Lower lobe of right lung (tissue), 2 donors: ENCODE results near the gene ADAM19. TPM values are rescaled to one million over a fixed set of nuclear protein-coding genes. Genes with fewer than 3 reads are reported as not detected.

Source experiments
- ATAC-seq, 2 donors: fragments of 200-7000 bp; cut with Tn5 transposase; one replicate each; pipeline ENCODE4 v1.9.1; 2020 to 2022; ENCODE audit warnings: mild to moderate bottlenecking in 2 of 2, moderate library complexity in 2 of 2
- DNase-seq: peaks from one replicate; pipeline ENCODE4 v3.0.0-alpha.2; 2020
- H3K27ac ChIP-seq: fragments of 200-600 bp; one replicate; pipeline ENCODE4 v1.8.0; 2022
- H3K27me3 ChIP-seq: fragments of 200-600 bp; one replicate; pipeline ENCODE4 v1.8.0; 2022; ENCODE audit warnings: low read depth
- H3K36me3 ChIP-seq: fragments of 200-600 bp; one replicate; pipeline ENCODE4 v1.8.0; 2022; ENCODE audit warnings: mild to moderate bottlenecking
- H3K4me1 ChIP-seq: fragments of 200-600 bp; one replicate; pipeline ENCODE4 v1.8.0; 2022
- H3K4me3 ChIP-seq: fragments of 200-600 bp; one replicate; pipeline ENCODE4 v1.8.0; 2022; ENCODE audit warnings: mild to moderate bottlenecking
- H3K9me3 ChIP-seq: fragments of 200-600 bp; one replicate; pipeline ENCODE4 v1.8.0; 2022
- intact Hi-C: fragments of 100-400 bp; cut with DNase I; formaldehyde crosslinking; loops from one replicate; pipeline ENCODE4 v1.11.0; 2022
- total RNA-seq: library from RNA; stranded (reverse); fragmentation: NEBNext Ultra II Directional; extraction: Animal tissue kit (Norgen Biotek cat#: 25700); gene quantifications from one replicate; pipeline ENCODE4 v1.2.1, GENCODE V29; 2021
- TF ChIP-seq, protein P1 (sequence below): fragments of 200-600 bp; IDR thresholded peaks from one replicate; pipeline ENCODE4 v1.8.0; 2022; ENCODE audit warnings: antibody characterized with exemption, mild to moderate bottlenecking
- donor health status: DM: no; HTN: yes; CAD: no; lungs with severe emphysema.

The ADAM19 gene
- total RNA-seq, 1 donor from 2014 or later = 12.0 TPM

DNA sequence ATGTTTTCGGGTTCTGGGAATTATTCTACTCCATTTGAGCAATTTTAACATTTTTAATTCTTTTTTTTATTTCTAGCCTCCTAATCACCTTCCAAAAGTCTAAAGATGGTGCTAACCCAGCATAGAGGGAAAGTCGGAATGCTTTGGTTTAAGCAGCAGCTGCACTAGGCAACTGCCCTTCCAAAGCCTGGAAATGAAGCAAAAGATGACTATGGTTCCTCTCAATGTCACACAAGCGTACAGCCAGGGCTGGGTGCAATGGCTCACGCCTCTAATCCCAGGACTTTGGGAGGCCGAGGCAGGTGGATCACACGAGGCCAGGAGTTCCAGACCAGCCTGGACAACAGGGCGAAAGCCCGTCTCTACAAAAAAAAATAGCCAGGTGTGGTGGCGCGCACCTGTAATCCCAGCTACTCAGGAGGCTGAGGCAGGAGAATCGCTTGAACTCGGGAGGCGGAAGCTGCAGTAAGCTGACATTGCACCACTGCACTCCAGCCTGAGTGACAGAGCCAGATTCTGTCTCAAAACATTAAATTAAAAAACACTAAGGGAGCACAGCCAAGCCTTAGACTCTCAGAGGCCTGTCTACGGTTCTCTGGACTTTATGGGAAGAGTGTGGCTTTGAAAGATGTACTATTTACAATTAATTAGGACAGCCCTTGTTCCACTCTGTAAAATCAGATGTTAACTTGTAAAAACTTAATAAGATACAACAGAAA is 33.1 kb downstream of the ADAM19 start:
- no peak for DNase-seq
- H3K4me3 ChIP-seq = no peak overlapping the region
- intact Hi-C loops = no loop called here
- H3K9me3 ChIP-seq = no peaks in the 10 kb centered on the region
- no peaks in the 10 kb centered on the region for H3K36me3 ChIP-seq
- TF ChIP-seq, protein P1, sequence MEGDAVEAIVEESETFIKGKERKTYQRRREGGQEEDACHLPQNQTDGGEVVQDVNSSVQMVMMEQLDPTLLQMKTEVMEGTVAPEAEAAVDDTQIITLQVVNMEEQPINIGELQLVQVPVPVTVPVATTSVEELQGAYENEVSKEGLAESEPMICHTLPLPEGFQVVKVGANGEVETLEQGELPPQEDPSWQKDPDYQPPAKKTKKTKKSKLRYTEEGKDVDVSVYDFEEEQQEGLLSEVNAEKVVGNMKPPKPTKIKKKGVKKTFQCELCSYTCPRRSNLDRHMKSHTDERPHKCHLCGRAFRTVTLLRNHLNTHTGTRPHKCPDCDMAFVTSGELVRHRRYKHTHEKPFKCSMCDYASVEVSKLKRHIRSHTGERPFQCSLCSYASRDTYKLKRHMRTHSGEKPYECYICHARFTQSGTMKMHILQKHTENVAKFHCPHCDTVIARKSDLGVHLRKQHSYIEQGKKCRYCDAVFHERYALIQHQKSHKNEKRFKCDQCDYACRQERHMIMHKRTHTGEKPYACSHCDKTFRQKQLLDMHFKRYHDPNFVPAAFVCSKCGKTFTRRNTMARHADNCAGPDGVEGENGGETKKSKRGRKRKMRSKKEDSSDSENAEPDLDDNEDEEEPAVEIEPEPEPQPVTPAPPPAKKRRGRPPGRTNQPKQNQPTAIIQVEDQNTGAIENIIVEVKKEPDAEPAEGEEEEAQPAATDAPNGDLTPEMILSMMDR = no peak
- H3K4me1 ChIP-seq = peaks cover 78% of the 10 kb centered on the region
- H3K27ac ChIP-seq = peak overlapping the region; percentile 66
- no peak for ATAC-seq
- no peaks in the 10 kb centered on the region for H3K27me3 ChIP-seq

DNA sequence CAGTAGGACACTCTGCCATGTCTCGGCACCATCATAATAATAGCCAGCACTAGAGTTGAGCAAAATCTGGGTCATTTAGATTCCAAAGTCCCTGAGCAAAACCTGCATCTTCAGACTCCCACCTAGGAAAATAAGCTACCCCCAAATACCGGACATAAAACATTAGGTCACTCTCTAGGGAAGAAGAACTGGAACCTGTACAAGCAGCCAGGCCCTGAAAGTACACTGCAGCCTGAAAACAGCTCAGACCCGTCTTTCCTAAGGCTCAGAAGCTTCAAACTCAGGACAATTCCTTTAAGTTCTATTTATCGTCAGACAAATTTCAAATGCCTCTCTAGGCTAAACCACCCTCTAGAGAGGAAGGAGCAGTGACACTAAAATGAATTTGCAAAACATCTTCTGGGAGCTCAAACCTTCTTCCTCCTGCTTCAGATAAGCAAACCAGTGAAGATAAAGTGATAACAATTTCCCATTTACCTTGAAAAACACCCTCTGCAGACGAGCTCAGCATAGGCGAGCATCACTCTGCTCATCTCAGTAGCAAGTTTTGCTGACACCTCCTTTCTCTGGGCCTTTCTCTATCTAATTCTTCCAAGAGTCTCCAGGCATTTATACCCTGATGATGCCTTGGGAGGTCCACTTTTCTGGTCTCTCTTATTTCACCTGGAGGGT is 34.0 kb downstream of the ADAM19 start:
- no peak for ATAC-seq
- no peaks in the 10 kb centered on the region for H3K36me3 ChIP-seq
- TF ChIP-seq, protein P1 = no peak
- H3K4me3 ChIP-seq = peak overlapping the region; percentile 35
- H3K27me3 ChIP-seq = no peaks in the 10 kb centered on the region
- H3K27ac ChIP-seq = peak overlapping the region; percentile 66
- H3K9me3 ChIP-seq = no peaks in the 10 kb centered on the region
- no peak for DNase-seq
- intact Hi-C loops = no loop called here
- peaks cover 69% of the 10 kb centered on the region for H3K4me1 ChIP-seq

DNA sequence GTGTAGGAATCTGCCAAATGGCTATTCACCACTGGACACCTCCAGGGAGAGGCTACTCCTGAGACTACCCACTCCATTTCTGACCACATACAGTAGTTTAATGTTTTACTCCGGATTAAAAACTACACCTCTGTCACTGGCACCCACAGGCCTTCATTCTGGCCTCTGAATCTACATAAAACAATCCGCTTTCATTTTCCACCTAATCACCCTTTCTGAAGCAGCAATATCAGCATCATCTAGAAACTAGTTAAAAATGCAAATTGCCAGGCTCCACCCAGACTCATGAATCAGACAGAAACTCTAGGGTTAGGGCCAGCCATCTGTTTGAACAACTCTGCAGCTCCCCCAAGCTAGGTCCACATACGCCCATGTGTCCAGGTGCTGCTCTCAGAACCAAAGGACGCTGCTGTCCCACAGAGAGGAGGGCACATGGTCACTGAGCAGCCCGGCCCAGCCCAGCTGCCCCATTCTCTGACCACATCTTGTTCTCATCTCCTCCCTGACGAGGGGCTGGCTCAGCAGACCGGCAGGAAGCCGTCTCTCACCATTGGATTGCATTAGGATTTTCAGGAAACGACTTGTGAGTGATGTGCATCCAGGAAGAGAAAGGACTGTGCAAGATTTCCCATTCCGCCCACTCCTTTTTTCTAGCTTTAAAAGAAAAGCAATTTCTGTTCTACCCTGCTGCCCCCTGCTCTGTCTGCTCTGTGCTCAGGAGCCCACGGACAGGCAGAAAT is 34.7 kb downstream of the ADAM19 start:
- intact Hi-C loops = no loop called here
- H3K36me3 ChIP-seq = no peaks in the 10 kb centered on the region
- peak overlapping the region; percentile 66 for H3K27ac ChIP-seq
- H3K4me1 ChIP-seq = peaks cover 63% of the 10 kb centered on the region
- TF ChIP-seq, protein P1 = no peak
- H3K4me3 ChIP-seq = peak overlapping the region; percentile 35
- ATAC-seq (peak; percentile 70 to 73), DNase-seq (peak; percentile 53)
- H3K9me3 ChIP-seq = no peaks in the 10 kb centered on the region
- H3K27me3 ChIP-seq = no peaks in the 10 kb centered on the region

DNA sequence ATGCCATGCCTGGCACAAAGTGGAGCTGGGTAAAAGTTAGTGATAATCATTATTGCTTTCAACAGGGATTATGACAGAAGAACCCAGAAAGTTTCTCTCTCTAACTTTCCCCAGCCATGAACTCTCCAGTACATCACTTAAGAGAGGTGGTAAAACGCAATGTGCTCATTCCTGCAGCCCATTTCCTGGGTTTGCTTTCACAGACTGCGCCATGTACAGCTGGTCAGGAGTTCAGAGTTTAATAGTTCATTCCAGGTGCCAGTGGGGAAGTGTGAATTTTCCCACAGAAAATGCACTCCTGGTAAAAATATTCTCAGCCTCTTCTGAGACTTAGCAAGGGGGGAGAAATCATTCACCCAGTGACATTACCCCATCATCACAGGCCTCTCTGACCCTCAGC is 35.5 kb downstream of the ADAM19 start:
- Histone ChIP-seq H3K4me3 (no peak overlapping the region), H3K27me3 (no peaks in the 10 kb centered on the region), H3K9me3 (no peaks in the 10 kb centered on the region), H3K36me3 (no peaks in the 10 kb centered on the region), H3K4me1 (peaks cover 58% of the 10 kb centered on the region), H3K27ac (peak overlapping the region; percentile 66)
- intact Hi-C loops = no loop called here
- ATAC-seq (no peak), DNase-seq (no peak)
- TF ChIP-seq, protein P1 = no peak

DNA sequence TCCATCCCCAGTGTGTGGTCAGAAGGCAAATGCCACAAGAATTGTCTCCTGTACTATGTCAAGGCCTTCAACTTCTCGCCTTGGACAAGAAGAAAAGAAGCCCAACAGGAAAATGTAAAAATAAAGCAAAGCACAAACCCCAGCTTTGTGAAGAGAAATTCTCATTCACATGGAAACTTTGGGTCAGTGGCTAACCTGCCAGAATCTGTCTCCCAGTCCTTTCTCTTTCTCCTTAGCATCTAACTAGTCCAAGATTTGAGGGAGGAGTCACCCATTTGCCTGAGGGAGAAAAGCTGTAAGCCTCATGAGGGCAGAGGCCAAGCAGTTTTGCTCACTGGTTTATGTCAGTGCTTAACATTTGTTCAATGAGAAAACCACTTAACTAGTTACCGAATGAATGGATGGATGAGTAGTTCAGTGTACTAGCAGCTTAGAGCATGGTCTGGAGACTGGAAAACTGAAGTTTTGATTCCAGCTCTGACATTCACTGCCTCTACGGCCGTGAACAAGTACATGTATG is 36.0 kb downstream of the ADAM19 start:
- intact Hi-C loops = no loop called here
- no peak for ATAC-seq

More for the DNA sequence above, 36.0 kb downstream of the ADAM19 start:
- TF ChIP-seq, protein P1 = no peak
- Histone ChIP-seq H3K4me3 (no peak overlapping the region), H3K9me3 (no peaks in the 10 kb centered on the region), H3K27me3 (no peaks in the 10 kb centered on the region), H3K27ac (peak overlapping the region; percentile 38), H3K36me3 (no peaks in the 10 kb centered on the region), H3K4me1 (peaks cover 52% of the 10 kb centered on the region)
- no peak for DNase-seq
